ENCODE results near the gene FABP7. TPM values are rescaled to one million over a fixed set of nuclear protein-coding genes. Genes with fewer than 3 reads are reported as not detected.
A peak's percentile ranks its signal among the peaks of the same experiment; 100 is the strongest.

FABP7 gene
- total and polyA plus RNA-seq, 2 of the 13 experiments (the other 11 are each of a cell fraction or from before 2014, with no cell fraction given), result not detected

GRCh38 chr6:122817766-122818165 lies 38.2 kb downstream of the FABP7 start (continued):
- TF ChIP-seq, protein P1, sequence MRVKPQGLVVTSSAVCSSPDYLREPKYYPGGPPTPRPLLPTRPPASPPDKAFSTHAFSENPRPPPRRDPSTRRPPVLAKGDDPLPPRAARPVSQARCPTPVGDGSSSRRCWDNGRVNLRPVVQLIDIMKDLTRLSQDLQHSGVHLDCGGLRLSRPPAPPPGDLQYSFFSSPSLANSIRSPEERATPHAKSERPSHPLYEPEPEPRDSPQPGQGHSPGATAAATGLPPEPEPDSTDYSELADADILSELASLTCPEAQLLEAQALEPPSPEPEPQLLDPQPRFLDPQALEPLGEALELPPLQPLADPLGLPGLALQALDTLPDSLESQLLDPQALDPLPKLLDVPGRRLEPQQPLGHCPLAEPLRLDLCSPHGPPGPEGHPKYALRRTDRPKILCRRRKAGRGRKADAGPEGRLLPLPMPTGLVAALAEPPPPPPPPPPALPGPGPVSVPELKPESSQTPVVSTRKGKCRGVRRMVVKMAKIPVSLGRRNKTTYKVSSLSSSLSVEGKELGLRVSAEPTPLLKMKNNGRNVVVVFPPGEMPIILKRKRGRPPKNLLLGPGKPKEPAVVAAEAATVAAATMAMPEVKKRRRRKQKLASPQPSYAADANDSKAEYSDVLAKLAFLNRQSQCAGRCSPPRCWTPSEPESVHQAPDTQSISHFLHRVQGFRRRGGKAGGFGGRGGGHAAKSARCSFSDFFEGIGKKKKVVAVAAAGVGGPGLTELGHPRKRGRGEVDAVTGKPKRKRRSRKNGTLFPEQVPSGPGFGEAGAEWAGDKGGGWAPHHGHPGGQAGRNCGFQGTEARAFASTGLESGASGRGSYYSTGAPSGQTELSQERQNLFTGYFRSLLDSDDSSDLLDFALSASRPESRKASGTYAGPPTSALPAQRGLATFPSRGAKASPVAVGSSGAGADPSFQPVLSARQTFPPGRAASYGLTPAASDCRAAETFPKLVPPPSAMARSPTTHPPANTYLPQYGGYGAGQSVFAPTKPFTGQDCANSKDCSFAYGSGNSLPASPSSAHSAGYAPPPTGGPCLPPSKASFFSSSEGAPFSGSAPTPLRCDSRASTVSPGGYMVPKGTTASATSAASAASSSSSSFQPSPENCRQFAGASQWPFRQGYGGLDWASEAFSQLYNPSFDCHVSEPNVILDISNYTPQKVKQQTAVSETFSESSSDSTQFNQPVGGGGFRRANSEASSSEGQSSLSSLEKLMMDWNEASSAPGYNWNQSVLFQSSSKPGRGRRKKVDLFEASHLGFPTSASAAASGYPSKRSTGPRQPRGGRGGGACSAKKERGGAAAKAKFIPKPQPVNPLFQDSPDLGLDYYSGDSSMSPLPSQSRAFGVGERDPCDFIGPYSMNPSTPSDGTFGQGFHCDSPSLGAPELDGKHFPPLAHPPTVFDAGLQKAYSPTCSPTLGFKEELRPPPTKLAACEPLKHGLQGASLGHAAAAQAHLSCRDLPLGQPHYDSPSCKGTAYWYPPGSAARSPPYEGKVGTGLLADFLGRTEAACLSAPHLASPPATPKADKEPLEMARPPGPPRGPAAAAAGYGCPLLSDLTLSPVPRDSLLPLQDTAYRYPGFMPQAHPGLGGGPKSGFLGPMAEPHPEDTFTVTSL (CRISPR knock-in tag; IDR thresholded peaks at IDR 0.05; ENCODE audit: borderline replicate concordance), result peak; percentile 35; the same call in 1 of the 2 replicates
- TF ChIP-seq EP300 (IDR thresholded peaks at IDR 0.05; ENCODE audit: low read depth in 2 of 2, low read length in 2 of 2), result peak in 1 of 2 experiments; percentile 39; a peak in 1 of 4 replicates
- no peak for TF ChIP-seq EP300 (CRISPR knock-in tag; IDR thresholded peaks at IDR 0.05; ENCODE audit: borderline replicate concordance)
- TF ChIP-seq ZNF878 (CRISPR knock-in tag; IDR thresholded peaks at IDR 0.05), result 0 out of 2 replicates have a peak, but pooled peaks have one; percentile 19
- no peak for TF ChIP-seq GTF3A (CRISPR knock-in tag; conservative IDR thresholded peaks at IDR 0.05)

- no peaks in the 10 kb centered on the region for H4K20me1 ChIP-seq (ENCODE audit: insufficient read depth, low read length)
- H3K79me2 ChIP-seq (ENCODE audit: insufficient read depth, low read length), result no peaks in the 10 kb centered on the region
- H3K27me3 ChIP-seq (ENCODE audit: control insufficient read depth in 1 of 2, insufficient read depth in 2 of 2, low read length in 2 of 2), result peaks cover 0 to 6% of the 10 kb centered on the region in 2 experiments; a peak in 1 of 5 replicates
- no TSS peak for BruUV-seq (replicated peaks)
- H2AFZ ChIP-seq (ENCODE audit: low read length), result no peak overlapping the region
- FAIRE-seq, result no peak
- WGBS (ENCODE audit: low lambda C conversion rate), result 49% methylated on average over 2 of the region's 2 CpGs
- no peak overlapping the region for H3K4me3 ChIP-seq (replicated peaks in 1 of 3; ENCODE audit: insufficient read depth in 1 of 3, low read depth in 2 of 3, low read length in 3 of 3)
- POLR2A ChIA-PET, result no interaction called here
- H3K9ac ChIP-seq (ENCODE audit: insufficient read depth, low read depth, low read length), result no peak overlapping the region
- H3K4me2 ChIP-seq (ENCODE audit: low read depth, low read length), result no peak overlapping the region
- H3K4me1 ChIP-seq (ENCODE audit: insufficient read depth, low read length), result peaks cover 19% of the 10 kb centered on the region
- H3K9me3 ChIP-seq (ENCODE audit: low read length), result no peaks in the 10 kb centered on the region
- H3K27ac ChIP-seq (ENCODE audit: extremely low read length, insufficient read depth, low read length), result no peak overlapping the region
- CTCF ChIA-PET (ENCODE audit: low intra/inter-chr PET ratio, low total read pairs), result no interaction called here
- DNase-seq (ENCODE audit: low spot score), result no peak
- in situ Hi-C loops (cut with HindIII; ENCODE audit: extremely low pct_ligation_motif_present, low pct_unique_long_range_greater_than_20kb), result no loop called here
- intact Hi-C loops (cut with micrococcal nuclease; ENCODE audit: unreplicated experiment), result no loop called here
- H3K36me3 ChIP-seq (replicated peaks in 1 of 2; ENCODE audit: control insufficient read depth in 1 of 2, insufficient read depth in 2 of 2, low read length in 2 of 2), result no peaks in the 10 kb centered on the region
- ATAC-seq, result no peak
- TF ChIP-seq ZNF607 (CRISPR knock-in tag; IDR thresholded peaks at IDR 0.05; ENCODE audit: borderline replicate concordance) (no peak), PHB2 (IDR thresholded peaks at IDR 0.05; ENCODE audit: partially characterized antibody) (no peak), ZC3H13 (CRISPR knock-in tag; IDR thresholded peaks at IDR 0.05) (no peak), DNMT3B (CRISPR knock-in tag; conservative IDR thresholded peaks at IDR 0.05) (no peak), ZNF674 (CRISPR knock-in tag; IDR thresholded peaks at IDR 0.05; ENCODE audit: low read depth) (no peak), MBD4 (IDR thresholded peaks at IDR 0.05; ENCODE audit: borderline replicate concordance, low read length) (no peak), ARNTL (CRISPR knock-in tag; IDR thresholded peaks at IDR 0.05) (no peak), ZNF451 (CRISPR knock-in tag; IDR thresholded peaks at IDR 0.05) (no peak), MAFF (IDR thresholded peaks at IDR 0.05; ENCODE audit: low read depth, low read length) (no peak)
- TF ChIP-seq, protein P2, sequence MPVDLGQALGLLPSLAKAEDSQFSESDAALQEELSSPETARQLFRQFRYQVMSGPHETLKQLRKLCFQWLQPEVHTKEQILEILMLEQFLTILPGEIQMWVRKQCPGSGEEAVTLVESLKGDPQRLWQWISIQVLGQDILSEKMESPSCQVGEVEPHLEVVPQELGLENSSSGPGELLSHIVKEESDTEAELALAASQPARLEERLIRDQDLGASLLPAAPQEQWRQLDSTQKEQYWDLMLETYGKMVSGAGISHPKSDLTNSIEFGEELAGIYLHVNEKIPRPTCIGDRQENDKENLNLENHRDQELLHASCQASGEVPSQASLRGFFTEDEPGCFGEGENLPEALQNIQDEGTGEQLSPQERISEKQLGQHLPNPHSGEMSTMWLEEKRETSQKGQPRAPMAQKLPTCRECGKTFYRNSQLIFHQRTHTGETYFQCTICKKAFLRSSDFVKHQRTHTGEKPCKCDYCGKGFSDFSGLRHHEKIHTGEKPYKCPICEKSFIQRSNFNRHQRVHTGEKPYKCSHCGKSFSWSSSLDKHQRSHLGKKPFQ (CRISPR knock-in tag; IDR thresholded peaks at IDR 0.05; ENCODE audit: insufficient replicate concordance), result no peak
- TF ChIP-seq, protein P3, sequence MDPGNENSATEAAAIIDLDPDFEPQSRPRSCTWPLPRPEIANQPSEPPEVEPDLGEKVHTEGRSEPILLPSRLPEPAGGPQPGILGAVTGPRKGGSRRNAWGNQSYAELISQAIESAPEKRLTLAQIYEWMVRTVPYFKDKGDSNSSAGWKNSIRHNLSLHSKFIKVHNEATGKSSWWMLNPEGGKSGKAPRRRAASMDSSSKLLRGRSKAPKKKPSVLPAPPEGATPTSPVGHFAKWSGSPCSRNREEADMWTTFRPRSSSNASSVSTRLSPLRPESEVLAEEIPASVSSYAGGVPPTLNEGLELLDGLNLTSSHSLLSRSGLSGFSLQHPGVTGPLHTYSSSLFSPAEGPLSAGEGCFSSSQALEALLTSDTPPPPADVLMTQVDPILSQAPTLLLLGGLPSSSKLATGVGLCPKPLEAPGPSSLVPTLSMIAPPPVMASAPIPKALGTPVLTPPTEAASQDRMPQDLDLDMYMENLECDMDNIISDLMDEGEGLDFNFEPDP (CRISPR knock-in tag; conservative IDR thresholded peaks at IDR 0.05), result no peak
Measured at GRCh38 chr6:122818866-122819265, 39.4 kb downstream of the FABP7 start.
